Inflammatory macrophage (primary cell): ENCODE measurements around the gene GNAQ.

ENCODE experiments used
- DNase-seq, 2 donors: peaks; one replicate each; pipeline ENCODE4 v3.0.0-alpha.2; 2020 to 2022

Gene GNAQ

DNA sequence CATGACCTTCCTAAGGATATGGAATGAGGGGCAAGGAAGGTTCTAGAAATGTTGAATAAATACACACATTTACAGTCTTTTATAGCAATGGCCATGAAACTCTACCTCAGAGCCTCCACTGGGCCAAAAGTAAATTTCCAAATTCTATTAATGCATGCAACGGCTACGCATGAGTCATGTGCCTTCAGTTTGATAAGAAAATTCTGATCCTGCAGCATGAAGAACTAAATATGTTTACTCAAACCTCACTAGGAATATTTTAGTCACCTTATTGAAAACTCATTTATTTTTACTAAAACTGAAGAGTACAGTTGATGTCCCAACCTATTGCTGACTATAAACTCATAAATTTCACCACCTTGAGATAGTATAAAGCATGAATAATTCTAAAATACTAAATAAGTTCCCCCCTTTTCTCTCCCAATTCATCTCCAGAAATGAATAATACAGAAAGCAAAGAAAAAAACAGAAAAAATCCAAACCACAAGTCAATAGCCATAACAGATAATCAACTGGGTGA, 92.4 kb downstream of the GNAQ start:
- no peak for DNase-seq

DNA sequence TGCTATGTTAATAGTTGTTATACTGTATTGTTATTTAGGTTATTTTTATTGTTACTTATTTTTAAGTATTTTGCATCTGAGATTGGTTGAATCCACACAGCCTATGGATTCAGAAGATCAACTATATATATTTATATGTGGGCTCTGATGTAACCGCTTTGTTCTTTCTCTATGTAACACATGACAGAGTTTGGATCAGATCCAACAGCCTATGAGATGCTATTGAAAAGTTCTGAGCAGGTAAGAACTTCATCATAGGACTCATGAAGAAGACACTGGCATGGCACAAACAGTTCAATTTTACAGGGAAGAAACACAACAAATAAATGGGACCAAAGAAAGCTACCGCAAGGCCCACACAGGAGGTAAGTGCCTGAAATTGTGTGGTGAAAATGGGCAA, 93.4 kb downstream of the GNAQ start:
- DNase-seq = no peak

DNA sequence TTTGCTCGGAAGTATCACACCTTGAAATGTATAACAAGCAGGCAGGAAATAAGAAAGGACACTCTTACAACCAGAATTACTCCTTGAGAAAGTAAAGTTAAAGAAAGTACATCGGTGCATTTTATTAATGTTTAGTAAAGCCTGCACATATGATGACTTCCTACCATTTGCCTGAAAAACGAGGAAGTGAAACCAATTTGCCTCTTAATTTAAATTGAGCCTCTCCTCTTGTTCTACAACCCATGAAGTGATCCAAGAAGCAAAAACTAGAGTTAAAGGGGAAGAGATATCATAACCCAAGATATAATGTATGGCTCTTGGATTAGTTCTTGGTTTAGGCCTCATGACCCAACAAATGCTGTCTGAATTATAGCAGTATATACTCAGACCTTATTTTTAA, 95.6 kb downstream of the GNAQ start:
- DNase-seq = peak; percentile 63 to 79

DNA sequence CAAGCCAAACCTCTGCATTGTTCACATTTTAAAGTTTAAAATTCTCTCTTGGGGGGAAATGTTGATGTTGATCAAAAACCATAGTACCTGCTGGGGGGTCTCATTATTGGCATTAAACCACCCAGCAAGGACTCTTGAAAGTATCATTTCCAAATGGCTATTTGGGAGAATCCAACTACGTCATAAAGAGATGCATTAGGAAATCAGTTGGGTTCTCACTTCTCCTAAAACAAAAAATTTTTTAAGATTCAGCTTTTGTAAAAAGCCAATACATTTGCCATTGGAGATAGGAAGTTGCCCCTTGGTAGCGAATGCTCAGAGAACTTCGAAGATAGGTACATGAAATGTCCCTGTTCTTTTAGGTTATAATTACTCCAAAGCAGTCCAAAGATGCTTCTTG, 96.4 kb downstream of the GNAQ start:
- DNase-seq = peak; percentile 36 to 67

DNA sequence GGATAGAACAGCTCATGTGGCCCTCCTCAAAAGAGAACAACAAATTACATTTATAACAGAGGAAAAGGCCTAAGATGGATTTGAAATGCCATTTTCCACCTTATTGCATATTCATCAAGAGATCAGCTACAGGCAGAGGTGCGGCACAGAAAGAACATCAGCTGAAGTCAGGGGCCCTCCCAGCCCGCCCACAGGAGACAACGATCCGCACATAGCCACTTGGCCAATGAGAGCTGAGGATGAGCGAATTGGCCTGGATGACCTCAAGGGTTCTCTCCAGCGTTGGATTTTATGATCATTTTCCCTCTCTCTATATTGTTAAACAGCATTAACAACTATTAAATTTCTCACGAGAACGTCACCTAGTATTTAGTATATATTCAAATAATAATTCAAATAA, 97.6 kb downstream of the GNAQ start:
- no peak for DNase-seq

DNA sequence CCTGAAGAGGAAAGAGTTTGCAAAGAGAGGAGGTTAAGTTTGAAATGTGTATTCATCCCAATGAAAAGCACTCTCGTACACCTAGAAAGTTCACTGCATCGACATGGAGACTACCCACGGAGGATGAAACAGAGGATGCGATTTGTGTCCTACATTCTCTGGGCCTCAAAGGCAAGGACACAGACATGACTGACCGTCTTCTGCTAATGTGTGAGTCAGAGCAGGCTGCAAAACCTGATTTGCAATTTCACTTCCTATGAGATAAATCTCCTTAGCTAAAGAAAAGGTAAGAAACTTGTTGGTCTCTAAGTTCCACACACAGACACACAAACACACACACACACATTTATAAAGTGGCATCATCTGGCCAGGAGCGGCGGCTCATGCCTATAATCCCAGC, 98.6 kb downstream of the GNAQ start:
- peak in 1 of 2 donors; percentile 10 for DNase-seq

DNA sequence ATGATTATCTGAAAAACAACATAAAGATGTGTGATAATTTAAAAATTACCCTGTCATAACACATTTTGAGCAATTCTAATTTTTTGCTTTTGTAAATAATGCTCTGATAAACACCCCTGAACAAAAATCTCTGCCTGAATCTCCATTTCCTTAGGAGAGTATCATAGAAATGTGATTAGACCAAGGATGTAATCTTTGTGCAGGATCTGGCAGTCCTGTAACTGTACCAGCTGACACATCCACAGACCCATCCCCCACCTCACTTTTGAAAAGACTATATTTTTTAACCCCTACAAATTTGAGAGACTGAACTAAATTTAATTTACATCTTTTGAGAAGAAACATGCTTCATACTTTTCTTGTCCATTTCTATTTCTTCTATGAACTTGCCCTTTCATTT, 101.7 kb downstream of the GNAQ start:
- DNase-seq = no peak

DNA sequence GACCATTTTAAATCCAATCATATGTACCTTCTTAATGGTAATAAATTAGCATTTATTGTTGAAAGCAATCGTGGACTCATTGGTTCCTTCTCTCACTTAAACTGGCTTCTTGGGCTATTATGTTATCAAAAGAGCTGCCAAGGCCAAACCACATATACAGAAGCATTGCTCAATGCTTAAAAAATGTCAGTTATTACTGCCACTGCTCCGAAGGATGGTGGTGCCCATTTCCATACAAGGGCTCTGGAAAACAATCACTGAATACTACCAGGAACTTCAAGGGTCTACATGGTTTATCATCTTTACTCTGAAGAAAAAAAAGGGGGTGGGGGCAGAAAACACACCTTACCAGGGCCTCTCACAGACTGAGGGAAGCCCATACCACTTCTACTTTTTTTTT, 104.3 kb downstream of the GNAQ start:
- no peak for DNase-seq

DNA sequence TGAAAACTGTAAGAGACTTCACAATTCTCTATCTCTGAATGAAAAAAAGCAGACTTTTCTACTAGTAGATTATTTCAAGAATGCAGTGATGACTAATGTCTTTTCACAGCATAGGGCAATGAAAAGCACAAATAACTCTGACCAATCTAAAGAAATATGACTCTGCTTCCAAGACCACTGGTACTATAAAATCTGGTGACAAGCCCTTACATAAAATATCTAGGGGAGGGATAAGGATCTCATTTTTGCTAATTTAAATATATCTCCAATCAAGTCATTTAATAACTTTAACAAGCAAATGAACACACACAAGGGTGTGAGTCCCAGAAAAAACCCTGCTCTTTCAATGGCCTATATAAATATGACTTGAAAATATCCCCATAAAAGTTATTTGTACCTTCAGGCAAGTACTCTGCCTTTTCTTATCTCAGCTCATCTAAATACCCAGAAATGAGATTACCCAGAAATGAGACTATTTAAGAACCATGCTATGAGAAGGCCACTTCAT, 105.2 kb downstream of the GNAQ start:
- no peak for DNase-seq

DNA sequence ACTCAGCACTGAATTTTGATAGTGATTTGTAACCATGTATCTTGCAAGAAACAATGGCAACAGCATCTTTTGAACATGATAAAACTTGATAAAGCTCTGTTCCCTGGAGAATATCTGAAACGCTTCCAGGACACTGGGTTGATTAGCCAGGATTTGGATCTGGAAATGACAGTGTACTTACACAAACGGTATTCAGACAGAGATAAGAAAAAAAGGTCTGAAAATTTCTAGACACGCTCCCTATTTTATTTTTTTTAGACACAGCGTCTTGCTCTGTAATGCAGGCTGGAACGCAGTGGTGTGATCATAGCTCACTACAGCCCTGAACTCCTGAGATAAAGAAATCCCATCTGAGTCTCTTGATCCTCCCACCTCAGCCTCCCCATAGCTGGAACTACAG, 109.0 kb downstream of the GNAQ start:
- no peak for DNase-seq

DNA sequence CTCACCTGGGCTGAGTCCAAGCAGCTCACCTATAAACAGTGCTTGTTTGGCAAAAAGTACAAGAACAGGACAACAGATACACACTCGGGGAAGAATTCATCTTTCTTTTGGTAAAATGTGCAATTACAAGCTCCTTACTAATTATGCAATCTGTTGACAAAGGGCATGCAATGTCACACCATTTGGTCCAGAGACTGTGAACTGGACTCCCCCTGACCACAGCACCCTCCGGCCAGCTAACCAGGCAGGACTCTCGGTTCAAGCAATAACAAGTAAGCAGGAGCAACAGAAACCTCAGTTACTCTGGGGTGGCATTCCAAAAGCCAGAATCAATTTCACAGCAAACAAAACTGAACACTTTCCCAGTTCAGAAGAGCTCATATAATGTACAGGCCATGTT, 113.8 kb downstream of the GNAQ start:
- no peak for DNase-seq

DNA sequence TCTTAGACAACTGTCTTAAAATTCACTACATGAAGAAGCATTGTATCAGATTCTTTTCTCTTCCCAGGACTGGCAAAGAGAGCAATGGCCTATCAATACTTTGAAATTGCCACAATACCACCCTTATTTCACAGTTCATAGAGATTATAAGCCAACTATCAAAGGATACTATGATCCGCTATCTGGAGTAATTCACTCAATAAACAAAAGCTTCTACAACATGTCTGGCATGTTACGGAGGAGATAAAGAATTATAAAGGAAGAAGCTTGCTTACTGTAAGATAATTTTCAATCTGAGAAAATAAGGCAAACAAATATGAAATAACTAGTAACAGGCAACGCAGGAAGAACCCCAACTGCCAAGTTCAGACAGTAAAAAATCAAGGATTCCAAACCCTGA, 114.8 kb downstream of the GNAQ start:
- DNase-seq = no peak

DNA sequence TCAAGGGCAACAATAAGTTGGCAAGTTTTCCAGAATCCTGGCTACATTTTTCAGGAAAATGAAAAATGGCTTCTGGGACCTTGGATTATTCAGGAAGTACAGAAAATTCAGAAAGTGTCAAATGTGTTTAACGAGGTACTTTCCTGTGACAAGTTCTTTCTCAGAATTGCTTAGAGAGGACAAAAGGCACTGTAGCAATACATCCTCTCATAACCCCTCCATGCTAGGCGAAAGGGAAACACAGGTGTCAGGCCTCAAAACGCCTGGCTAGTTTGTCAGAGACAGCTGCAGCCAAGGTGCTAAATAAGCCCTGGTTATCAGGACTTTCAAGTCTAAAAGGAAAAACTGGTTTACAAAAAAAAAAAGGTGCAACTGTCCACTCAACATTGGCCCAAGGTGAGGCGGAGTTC, 115.2 kb downstream of the GNAQ start:
- DNase-seq = no peak

DNA sequence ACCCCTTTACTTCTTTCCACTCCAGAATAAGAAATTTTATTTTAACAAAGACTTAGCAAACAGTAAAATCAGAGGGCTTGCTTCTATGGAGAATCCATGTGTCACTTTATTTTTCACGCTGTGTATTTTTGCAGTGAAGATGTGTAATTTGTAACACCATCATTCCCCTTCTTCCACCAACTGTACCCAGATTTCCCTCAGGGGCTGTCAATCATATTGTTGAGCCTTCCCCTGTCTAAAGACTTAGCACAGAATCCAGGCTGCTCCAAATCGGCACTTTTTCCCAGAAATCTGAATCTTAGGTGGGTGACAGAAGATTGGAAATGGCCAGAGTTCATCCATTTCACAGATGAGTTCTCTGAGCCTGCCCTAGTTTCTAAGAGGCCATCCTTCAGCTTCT, 115.9 kb downstream of the GNAQ start:
- no peak for DNase-seq

DNA sequence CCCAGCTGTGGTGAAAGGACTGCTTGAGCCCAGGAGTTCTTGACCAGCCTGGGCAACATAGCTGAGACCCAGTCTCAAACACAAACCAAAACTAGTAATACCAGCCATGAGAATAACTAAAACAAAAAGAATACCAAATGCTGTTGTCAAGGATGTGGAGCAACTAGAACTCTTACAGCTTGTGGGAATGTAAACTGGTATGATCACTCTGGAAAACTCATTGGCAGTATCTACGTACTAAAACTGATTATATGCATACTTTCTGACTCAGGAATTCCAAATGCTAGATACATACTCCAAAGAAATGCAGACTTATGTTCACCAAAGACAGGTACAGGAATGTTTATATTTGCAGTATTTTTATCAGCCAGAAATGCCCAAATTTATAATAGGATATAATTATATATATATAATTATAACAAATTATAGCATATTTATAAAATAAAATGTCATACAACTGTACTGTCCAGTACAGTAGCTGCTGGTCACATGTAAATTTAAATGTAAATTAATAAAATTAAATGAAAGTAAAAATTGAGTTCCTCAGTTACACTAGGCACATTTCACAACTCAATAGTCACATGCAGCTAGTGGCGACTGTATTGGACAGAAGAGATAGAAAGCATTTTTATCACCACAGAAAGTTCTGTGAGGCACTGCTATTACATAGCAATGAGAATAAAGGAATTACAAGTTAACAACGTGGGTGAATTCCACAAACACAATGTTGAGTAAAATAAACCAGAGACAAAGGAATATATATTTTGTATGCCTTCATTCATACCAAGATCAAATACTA, 118.5 kb downstream of the GNAQ start:
- DNase-seq = peak; percentile 42 to 59

DNA sequence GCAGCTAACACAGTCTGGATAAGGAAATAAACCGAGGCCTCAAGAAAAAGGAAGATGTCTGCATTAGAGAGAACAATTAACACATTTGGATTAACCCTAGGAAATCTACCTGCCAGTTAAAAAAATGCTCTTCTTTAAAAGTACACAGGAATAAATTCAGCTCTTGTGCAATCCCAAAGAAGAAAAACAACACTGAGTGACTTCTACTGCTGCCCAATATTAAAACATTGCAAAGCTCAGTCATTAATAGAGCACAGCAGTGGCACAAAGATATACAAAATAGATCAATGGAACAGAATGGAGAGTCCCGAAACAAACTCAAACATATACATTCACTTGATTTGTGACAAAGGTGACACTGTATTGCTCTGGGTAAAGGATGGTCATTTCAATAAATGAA, 119.7 kb downstream of the GNAQ start:
- DNase-seq = no peak

DNA sequence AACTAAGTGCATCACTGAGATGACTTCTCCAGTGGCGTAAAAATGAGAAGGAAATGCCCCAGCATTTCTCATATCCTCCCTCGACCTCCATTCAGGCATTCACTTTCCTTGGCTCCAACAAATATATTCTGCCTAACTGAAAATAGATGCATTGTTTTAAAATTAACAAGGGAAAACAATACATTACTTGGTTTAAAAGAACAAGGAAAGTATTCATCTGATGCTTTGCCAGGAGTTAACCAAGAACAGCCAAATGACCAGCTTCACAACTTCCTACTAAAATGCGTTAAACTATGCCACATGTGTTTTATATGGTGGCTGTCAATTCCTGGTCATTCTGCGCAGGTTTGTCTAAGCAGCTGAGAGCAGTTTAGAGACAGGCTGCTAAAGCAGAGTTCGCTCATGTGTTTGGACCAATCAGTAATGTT, 121.4 kb downstream of the GNAQ start:
- DNase-seq = peak; percentile 11 to 31

DNA sequence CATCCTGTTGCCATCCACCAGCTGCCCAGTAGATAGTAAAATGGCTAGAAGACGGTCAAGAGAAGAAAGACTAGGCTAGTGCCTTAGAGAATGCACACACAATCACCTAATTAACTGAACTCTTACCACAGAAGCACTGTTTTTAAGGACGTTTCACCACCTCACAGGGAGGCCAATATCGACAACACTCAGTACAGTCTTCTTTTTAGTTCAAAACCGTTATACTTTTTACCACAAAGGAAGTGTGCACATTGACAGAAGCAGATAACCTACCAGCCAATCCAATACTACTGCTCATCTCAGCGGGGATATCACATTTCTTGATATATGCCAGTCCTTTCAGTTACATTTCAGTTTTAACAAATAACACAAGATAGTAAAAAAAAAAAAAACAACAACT, 122.3 kb downstream of the GNAQ start:
- no peak for DNase-seq

DNA sequence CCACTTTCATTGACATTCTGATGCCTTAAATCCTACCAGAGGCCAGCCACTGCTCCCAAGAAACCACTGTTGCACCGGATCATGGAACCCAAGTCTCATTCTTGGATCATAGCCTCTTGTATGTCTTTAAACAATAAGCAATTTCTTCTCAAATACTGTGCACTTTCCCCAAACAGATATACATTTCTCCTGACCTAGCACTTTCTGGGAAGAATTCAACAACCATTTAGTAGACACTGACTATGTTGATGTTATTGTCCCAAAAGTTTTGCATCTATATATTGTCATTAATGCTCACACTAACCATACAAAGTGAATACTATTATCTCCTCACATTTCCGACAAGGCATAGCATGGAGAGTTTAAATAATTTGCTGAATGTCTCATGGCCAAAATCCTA, 123.3 kb downstream of the GNAQ start:
- no peak for DNase-seq

DNA sequence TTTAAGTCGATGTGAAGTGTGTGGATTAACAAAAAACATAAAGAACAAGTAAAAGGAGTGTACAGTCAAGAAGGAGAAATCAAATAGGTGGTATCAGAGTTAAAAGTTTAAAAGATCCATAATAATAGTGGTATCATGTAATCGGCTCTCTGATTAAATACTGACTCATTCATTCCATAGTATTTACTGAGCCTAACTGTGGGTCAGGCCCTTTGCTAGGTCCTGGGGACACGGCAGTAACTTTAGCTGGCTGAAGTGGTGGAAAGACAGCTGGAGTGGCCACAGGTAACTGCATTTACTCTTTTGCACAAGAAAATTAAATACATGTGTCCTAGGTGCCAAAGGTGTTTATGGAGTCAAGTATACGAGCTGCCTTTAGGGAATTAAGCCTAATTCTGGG, 124.0 kb downstream of the GNAQ start:
- no peak for DNase-seq

DNA sequence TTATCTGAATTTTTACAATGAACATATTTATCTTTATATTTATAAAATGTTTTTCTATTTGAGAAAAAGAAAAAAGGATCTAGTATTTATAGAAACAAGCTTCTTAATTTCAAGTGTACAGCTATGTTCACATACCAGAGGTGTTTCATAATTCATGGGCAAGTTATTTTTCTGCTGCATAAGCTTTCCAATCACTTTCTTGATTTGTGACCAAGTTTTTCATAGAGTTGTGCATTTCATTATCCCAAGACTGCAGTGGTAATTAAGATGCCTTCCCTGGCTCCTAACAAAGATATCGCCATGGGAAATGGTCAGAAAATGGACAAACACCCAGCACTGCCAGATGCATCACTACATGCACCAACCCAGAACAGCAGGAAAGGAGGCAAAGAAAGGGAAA, 124.6 kb downstream of the GNAQ start:
- DNase-seq = no peak

DNA sequence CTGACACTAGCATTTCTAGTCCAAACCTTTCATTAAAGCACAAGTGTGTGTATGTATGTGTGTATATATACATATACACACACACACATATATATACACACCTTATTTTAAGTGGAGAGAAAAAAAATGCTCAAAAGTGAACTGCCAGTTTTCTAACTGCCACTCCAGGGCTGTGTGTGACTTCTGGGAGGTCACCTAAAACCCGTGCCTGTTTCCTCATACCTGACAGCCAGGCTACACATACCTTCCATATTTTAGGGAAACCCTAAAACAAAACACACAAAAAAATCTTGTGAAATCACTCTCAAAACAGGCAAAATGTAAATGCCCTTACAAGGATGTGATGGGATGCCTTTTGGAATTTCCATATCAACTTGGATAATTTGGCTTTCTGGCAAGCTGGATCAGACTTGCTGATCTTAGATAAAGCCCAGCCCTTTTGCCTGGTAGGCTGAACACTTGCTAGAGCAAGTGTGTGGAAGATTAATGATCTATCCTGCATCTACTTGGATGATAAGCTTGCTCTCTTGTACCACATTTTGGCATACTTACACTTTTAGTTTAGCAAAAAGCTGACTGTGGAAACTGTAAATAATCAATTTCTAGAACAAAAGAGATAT, 127.8 kb downstream of the GNAQ start:
- DNase-seq = no peak

DNA sequence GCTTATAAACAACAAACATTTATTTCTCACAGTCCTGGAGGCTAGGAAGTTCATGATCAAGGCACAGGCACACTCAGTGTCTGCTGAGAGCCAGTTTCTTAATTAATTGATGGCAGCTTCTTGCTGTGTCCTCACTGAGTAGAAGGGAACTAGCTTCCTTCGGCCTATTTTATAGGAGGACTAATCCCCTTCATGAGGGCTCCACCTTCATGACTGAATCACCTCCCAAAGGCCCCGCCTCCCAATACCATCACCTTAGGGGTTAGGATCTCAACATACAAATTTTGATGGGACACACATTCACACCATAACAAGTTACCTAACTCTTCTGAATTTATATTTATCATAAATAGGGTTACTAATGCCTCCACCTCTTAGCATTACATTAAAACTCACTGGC, 129.8 kb downstream of the GNAQ start:
- no peak for DNase-seq

DNA sequence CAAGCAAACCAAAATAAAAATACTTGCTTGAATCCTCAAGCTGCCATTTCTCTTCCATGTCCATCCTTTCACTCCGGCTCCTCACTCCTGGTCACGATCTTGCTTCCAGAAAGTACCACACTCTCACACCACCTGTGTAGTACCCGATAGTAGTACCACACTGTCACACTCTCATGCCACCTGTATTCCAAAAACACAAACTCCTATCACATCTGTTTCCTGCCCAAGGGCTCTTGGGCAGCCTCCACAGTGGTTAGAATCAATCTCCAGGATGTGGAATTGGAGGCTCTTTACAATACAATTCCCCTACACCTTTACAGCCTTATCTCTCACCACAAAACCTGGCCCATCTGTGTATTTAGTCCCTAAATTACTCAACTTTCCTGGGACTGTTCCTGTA, 130.6 kb downstream of the GNAQ start:
- no peak for DNase-seq
